LNCAP (cell line): ENCODE measurements around the gene DSCAML1.

Experiments
- TF ChIP-seq, protein P1 (sequence below): fragments of 450-650 bp; IDR thresholded peaks from 2 replicates; pipeline ENCODE4 v1.5.1; 2017; ENCODE audit warnings: mild to moderate bottlenecking

DSCAML1 gene

DNA sequence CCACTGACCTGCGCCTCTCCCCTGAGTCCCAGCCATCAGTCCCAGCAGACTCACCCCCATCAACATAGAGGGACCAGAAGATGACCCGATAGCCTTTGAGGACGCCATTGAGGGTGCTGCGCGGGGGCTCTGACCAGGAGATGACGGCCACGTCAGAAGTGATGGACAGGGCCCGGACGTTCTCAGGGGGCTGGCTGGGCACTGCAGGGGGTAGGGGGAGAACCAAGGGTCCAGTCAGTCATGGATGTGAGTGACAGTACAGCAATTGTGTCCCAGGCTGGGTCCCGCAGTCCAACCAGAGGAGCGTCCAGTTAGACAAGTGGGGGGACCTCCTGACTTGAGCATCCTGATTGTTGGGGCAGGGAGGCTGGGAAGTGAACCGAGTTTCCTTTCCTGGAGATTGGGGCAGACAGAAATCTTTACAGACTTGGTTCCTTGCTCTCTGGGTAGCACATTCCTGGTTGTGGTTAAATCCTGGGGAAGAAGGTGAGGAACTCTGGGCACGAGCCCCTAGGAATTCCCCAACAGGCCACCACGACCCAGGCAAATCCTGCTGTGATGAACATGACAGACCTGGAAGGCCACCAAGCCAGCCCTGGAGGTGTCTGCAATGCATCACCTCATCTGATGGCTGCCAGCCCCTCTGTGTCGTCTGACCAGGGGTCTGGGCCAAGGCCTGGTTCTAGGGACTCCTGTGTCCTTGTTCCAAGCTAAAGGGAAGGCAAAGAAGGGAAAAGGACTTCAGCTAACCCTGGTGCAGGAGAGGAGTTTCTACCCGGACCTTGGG, 335.4 kb downstream of the DSCAML1 start:
- TF ChIP-seq, protein P1, sequence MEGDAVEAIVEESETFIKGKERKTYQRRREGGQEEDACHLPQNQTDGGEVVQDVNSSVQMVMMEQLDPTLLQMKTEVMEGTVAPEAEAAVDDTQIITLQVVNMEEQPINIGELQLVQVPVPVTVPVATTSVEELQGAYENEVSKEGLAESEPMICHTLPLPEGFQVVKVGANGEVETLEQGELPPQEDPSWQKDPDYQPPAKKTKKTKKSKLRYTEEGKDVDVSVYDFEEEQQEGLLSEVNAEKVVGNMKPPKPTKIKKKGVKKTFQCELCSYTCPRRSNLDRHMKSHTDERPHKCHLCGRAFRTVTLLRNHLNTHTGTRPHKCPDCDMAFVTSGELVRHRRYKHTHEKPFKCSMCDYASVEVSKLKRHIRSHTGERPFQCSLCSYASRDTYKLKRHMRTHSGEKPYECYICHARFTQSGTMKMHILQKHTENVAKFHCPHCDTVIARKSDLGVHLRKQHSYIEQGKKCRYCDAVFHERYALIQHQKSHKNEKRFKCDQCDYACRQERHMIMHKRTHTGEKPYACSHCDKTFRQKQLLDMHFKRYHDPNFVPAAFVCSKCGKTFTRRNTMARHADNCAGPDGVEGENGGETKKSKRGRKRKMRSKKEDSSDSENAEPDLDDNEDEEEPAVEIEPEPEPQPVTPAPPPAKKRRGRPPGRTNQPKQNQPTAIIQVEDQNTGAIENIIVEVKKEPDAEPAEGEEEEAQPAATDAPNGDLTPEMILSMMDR = no peak

DNA sequence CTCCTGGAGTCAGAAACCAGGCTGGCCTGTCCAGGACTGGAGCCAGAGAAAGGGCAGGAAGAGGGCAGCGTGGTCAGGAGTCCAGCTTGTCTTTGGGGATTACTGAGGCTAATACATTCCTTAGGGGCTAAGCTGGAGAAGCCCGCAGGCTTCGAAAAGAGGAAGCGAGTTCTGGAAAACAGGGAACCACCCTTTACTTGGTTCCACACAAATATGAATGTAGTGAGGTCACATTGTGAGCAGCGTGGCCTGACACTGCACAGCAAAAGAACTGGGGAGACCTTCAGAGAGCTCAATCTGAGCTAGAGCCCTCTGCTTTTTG, 337.1 kb downstream of the DSCAML1 start:
- TF ChIP-seq, protein P1 = no peak

DNA sequence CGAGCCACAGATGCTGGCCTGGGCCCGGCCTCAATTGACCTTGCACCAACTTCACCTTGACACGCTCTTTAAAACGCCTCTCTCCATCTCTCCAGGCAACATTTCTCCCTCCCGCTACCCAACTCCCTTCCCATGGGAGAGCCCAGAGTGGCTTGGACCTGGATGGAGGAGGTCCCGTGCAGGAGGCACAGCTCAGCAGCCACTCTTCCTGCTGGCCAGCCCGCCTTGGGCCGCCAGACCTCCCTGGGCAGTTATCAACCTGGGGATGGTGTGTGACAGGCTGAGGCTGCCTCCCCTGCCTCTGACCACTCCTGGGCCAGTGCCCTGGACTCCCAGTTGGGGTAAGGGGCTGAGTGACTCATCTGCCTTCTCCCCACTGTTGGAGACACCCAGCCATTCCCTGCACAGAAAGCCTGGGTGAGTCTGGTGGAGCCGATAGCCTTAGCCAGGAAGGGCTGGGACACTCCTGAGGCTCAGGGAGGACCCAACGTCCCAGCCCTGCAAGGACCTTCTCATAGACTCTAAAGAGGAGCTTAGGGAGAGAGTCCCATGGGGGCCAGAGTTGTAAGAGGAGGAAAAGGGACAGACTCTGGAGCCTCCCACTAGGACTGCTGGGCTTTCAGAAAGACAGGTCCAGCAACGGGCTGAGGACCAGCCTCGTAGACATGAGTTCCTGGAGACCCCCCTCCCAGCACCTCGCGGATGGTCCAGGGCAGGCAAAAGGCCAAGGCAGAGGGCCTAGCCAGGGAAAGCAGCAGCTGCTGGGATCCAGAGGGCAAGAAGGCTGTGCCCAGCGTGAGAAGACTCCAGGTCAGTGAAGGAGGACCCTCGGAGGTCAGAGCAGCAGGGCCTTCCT, 337.7 kb downstream of the DSCAML1 start:
- TF ChIP-seq, protein P1 = no peak

DNA sequence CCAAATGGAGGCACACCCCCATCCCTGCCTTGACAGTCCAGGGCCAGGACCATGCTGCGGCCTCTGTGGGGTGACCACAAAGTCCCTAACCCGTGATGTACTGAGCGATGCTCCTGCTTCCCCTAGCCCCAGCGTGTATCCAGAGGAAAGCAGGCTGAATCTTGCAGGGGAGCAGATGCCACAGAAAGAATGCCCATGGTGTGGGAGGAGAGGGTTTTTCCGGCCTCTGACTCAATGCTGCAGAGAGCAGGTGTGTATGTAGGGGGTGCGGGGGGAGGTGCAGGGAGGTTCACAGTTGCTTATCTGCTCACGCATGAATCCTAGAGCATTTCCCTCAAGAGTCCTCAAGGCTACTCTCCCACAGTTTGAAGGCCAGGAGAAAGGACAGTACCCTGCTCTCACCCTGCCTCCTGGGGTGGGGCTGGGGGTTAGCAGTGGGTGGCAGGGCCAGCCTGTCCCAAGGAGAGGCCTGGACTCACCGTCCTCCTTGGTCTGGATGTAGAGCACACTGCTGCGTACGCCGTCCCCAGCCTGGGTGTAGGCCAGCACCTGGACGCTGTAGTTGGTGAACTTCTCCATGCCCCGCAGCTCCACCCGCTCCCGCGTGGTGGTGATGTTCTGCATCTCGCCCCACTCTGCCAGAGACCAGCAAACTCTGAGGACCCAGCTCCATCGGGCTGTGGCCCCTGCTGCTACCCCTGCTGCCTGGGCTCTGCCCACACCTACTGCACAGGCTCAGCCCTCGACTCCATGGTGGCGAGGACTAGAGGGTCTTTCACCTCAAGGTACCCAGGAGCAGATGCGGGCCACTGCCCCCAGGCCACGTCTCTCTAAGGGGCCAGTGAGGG, 338.5 kb downstream of the DSCAML1 start:
- TF ChIP-seq, protein P1 = no peak

DNA sequence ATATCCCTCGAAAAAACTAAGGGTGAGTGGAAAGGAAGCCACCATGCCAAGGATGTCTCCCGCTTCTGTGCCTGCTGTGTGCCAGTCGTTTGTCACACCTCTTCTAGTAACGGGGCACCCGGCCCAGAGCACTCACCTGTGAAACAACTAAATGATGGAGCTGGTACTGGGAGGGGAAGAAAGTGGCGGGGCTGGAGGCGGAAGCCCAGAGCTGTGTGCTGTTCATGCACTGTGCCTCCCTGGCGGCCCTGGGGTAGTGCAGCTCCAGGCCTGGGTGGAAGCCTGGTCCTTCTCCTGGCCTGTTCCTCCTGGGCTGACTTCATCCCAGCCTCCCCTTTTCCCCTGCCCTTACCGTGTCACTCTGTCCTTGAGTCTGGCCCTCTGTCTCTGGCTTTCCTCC, 339.2 kb downstream of the DSCAML1 start:
- TF ChIP-seq, protein P1 = no peak

DNA sequence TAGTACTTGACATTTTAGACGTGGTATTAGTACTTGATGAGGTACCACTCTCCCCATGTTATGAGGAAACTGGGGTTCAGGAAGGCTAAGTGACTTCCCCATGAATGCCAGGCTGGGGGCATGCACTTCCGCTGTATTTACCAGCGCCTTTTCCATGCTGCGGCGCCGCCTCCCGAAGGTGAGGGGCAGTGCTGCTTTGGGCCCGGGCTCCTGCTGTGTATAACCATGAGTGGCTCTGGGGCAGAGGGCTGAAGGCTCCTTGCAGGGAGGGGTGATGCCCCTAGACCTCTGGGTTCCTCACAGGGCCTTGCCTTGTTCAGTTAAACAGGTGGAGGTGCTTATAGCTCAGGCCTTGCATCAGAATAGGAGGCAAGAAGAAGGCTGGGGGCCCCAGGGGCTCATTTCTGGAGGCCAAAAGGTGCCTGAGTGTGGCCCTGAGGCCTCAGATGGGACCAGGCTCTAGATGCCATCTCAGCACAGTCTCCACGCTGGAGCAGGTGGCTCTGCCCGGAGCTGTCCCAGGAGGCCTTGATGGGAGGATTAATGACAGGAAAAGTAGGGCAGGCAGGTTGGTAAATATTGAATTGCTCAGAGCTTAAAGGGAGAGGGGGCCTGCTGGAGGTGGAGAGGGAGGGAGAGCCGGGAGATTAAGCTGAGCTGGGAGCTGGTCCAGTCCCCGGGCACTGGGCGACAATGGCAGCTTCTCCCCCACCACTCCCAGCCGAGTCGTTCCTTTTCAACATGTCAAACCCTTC, 339.8 kb downstream of the DSCAML1 start:
- TF ChIP-seq, protein P1 = no peak
